ENCODE results near the gene NTM.

- TF ChIP-seq POLR2A (IDR thresholded peaks at IDR 0.05) (no peak), CTCF (IDR thresholded peaks at IDR 0.05 in 8 of 11, conservative IDR thresholded peaks at IDR 0.05 in 3 of 11) (no peak)
These were observed 964.9 kb downstream of the NTM start for GRCh38 chr11:132335311-132335710.

Measured in spleen (tissue), 7 donors.